T-helper 1 cell treated with Interleukin-12 subunit alpha and Interleukin-12 subunit beta and Interleukin-4 antibody, amounts not matched to agents 30 μg/mL and 1 μg/mL, for 36 hours (primary cell): Measurements from ENCODE around the gene ASAP2.

Source experiments
- H3K27ac Mint-ChIP-seq: one replicate; pipeline ENCODE4 v1.8.0; 2021; ENCODE audit warnings: mild to moderate bottlenecking, mixed read lengths
- H3K27me3 Mint-ChIP-seq: one replicate; pipeline ENCODE4 v1.8.0; 2021; ENCODE audit warnings: low read depth, mixed read lengths
- H3K36me3 Mint-ChIP-seq: one replicate; pipeline ENCODE4 v1.8.0; 2021; ENCODE audit warnings: low read depth, mixed read lengths
- H3K4me1 Mint-ChIP-seq: one replicate; pipeline ENCODE4 v1.8.0; 2021; ENCODE audit warnings: low read depth, mixed read lengths
- H3K4me3 Mint-ChIP-seq: one replicate; pipeline ENCODE4 v1.8.0; 2021; ENCODE audit warnings: mild to moderate bottlenecking, moderate library complexity, mixed read lengths
- H3K9me3 Mint-ChIP-seq: one replicate; pipeline ENCODE4 v1.8.0; 2021; ENCODE audit warnings: mixed read lengths

The ASAP2 gene

DNA sequence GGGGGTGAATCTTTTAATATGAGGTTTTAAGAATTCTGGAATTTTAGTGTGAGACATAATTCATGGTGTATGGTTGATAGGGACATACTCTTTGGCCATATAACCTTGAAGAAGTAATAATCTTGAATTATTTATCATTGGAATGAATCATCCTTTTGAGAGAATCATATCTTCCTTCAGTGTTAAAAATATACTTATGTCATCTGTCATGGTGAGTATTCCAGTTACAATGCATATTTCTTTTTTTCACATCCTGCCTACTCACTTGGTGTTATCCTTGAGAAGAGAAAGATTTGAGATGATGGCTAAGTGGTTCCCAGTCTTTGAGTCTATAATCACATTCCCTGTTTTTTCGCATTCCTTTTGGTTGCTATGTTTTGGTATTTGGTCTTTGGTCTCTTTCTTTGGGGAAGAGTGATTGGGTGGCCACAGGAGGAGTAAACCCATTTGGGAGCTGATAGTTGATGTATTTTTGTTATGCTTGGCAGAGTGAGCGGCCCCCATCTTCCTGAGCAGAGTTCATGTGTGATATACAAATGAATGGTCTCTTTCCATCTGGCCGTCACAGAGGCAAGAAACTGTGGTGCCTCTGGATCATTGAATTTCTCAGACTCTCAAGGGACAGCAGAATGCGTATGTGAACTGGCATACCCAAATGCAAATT lies 21.6 kb downstream of the ASAP2 start:
- Mint-ChIP-seq H3K27me3 (peaks cover 19% of the 10 kb centered on the region), H3K27ac (no peak overlapping the region), H3K4me1 (no peaks in the 10 kb centered on the region), H3K4me3 (no peak overlapping the region), H3K36me3 (no peaks in the 10 kb centered on the region), H3K9me3 (no peaks in the 10 kb centered on the region)

DNA sequence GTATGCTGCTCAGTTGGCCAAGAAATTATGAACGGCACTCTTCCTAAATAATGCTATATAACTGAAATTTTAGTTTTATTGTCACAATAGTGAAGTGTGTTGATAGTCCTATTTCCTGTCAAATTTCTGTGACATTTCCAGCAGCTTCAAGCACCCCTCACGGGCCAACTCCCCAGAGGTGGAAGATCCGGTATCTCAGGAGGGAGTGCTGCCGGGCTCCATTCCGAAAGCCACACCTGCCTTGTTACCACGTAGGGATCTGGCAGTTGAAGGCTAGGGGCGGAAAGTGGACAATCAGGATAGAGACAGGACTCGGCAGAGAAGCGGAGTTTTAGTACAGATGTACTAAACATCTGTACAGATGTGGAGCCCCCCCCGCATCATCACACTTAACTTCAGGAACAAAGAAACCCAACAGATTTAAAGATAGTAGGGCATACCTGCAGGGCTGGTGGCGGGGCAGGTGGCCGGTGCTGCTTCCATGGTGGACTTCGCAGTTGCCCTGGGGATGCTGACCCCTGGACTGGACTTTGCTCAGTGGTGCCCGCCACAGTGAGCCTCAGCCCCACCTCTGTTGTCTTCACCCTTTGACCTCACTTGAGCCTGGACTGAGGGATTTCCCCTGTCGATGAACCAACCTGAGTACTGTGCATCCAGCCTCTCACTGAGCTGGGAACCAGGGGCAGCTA lies 22.3 kb downstream of the ASAP2 start:
- Mint-ChIP-seq H3K27me3 (peaks cover 19% of the 10 kb centered on the region), H3K27ac (no peak overlapping the region), H3K36me3 (no peaks in the 10 kb centered on the region), H3K4me1 (no peaks in the 10 kb centered on the region), H3K4me3 (no peak overlapping the region), H3K9me3 (no peaks in the 10 kb centered on the region)

DNA sequence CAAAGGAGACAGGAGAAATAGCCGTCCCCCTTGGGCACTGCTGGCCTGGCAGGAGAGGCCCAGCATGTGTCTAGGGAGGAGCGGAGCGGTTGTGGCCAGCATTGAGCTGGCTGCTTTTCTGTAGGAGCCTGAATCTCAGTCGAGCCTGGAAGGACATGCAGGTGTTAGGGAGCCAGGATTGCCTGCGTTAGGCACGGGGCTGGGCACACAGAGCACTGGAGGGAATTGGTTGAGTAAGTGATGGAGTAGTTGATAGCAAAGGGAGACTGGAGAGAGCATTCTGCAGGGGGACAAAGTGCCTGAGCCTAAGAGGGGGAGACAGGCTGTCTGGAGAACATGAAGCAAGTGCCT lies 22.8 kb downstream of the ASAP2 start:
- H3K4me3 Mint-ChIP-seq, result no peak overlapping the region
- no peaks in the 10 kb centered on the region for H3K9me3 Mint-ChIP-seq
- H3K27me3 Mint-ChIP-seq, result peaks cover 19% of the 10 kb centered on the region
- H3K36me3 Mint-ChIP-seq, result no peaks in the 10 kb centered on the region
- no peaks in the 10 kb centered on the region for H3K4me1 Mint-ChIP-seq
- H3K27ac Mint-ChIP-seq, result no peak overlapping the region

DNA sequence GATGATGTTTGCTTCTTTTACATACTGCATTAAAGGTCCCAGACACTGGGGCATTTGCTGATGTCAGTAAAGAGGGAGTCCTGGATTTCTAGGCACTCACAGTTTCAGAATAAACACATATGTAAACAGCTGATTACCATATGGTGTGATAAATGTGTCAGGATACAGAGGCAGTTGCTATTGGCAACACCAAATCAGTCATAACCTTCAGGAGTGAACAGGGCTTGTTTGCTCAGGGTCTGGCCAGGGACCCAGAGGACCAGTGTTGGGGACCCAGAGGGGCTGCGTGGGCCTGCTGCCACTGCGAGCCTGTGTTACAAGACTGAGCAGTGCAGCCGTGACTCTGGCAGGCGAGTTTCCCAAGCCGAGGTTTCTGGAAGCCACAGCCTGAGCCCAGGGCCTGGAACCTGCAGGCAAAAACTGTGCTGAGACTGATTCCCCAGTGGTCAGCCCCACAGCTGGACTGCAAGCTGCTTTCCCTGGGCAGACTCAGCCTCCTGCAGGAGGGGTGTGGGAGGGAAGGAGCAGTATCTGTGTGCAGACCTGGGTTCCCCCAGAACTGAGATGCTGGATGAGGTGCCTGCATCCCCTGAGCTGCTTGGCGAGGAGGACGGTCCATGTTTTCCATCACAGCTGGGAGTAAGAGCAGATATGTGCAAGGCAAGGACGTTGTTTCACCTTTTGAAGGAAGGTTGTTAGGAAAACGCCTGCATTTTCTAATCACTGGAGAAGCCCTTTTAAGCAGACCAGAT lies 23.6 kb downstream of the ASAP2 start:
- no peaks in the 10 kb centered on the region for H3K4me1 Mint-ChIP-seq
- no peaks in the 10 kb centered on the region for H3K36me3 Mint-ChIP-seq
- peaks cover 19% of the 10 kb centered on the region for H3K27me3 Mint-ChIP-seq
- H3K9me3 Mint-ChIP-seq, result no peaks in the 10 kb centered on the region
- H3K4me3 Mint-ChIP-seq, result no peak overlapping the region
- H3K27ac Mint-ChIP-seq, result no peak overlapping the region

GRCh38 chr2:9230881-9231280 lies 24.3 kb downstream of the ASAP2 start:
- Mint-ChIP-seq H3K27me3 (peaks cover 19% of the 10 kb centered on the region), H3K27ac (no peak overlapping the region), H3K9me3 (no peaks in the 10 kb centered on the region), H3K4me1 (no peaks in the 10 kb centered on the region), H3K4me3 (no peak overlapping the region), H3K36me3 (no peaks in the 10 kb centered on the region)

DNA sequence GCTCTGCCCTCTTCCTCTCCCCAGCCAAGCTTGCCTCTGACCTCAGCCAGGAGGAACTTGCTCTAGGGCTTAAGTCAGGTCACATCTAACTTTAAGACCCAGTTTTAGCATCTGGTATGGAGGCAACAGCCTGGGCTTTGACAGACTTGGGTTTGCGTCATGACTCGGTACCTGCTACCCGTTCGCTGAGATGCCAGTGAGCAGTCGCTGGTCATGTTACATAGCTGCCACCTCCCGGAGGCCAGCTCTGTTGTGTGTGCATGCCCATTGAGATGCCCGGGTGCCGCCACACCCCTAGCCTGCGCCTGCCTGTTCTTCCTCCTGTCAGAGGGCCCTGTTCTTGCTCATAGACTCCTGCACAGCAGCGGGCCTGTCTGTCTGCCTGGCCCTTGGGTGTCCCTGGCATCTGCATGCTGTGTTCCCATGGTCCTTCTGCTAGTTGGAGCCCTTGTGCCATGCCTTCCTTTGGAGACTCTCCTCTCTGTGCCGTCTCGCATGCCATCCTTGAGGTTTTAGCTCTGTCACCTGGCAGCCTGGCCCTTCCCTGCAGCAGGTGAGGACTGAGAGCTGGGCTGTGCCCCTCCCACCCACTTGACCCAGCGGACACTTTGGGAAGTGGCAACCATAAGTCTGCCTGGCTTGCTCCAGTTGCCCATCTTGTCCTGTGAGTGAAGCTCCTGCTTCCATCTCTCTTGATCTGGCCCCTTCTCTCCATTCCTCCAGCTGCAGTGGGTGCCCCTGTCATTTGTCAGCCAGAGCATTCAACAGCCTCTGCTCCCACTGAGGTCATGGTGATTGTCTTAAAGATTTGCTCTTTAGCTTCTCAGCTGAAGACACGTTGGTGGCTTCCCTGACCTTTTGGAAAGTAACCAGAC lies 24.9 kb downstream of the ASAP2 start:
- H3K36me3 Mint-ChIP-seq, result no peaks in the 10 kb centered on the region
- no peak overlapping the region for H3K27ac Mint-ChIP-seq
- no peak overlapping the region for H3K4me3 Mint-ChIP-seq
- H3K4me1 Mint-ChIP-seq, result no peaks in the 10 kb centered on the region
- H3K27me3 Mint-ChIP-seq, result peaks cover 19% of the 10 kb centered on the region
- no peaks in the 10 kb centered on the region for H3K9me3 Mint-ChIP-seq

- H3K4me1 Mint-ChIP-seq, result no peaks in the 10 kb centered on the region
- H3K27ac Mint-ChIP-seq, result no peak overlapping the region
- no peaks in the 10 kb centered on the region for H3K9me3 Mint-ChIP-seq
- H3K36me3 Mint-ChIP-seq, result no peaks in the 10 kb centered on the region
- H3K27me3 Mint-ChIP-seq, result peaks cover 19% of the 10 kb centered on the region
- H3K4me3 Mint-ChIP-seq, result no peak overlapping the region
Measured at GRCh38 chr2:9232166-9232479, 25.5 kb downstream of the ASAP2 start.

- Mint-ChIP-seq H3K27me3 (peaks cover 19% of the 10 kb centered on the region), H3K4me3 (no peak overlapping the region), H3K27ac (no peak overlapping the region), H3K36me3 (no peaks in the 10 kb centered on the region), H3K4me1 (no peaks in the 10 kb centered on the region), H3K9me3 (no peaks in the 10 kb centered on the region)
Measured at GRCh38 chr2:9232886-9233285, 26.3 kb downstream of the ASAP2 start.

- no peaks in the 10 kb centered on the region for H3K9me3 Mint-ChIP-seq
- no peak overlapping the region for H3K4me3 Mint-ChIP-seq
- peaks cover 14% of the 10 kb centered on the region for H3K27me3 Mint-ChIP-seq
- H3K27ac Mint-ChIP-seq, result no peak overlapping the region
- H3K36me3 Mint-ChIP-seq, result no peaks in the 10 kb centered on the region
- no peaks in the 10 kb centered on the region for H3K4me1 Mint-ChIP-seq
Measured at GRCh38 chr2:9234680-9235146, 28.1 kb downstream of the ASAP2 start.

DNA sequence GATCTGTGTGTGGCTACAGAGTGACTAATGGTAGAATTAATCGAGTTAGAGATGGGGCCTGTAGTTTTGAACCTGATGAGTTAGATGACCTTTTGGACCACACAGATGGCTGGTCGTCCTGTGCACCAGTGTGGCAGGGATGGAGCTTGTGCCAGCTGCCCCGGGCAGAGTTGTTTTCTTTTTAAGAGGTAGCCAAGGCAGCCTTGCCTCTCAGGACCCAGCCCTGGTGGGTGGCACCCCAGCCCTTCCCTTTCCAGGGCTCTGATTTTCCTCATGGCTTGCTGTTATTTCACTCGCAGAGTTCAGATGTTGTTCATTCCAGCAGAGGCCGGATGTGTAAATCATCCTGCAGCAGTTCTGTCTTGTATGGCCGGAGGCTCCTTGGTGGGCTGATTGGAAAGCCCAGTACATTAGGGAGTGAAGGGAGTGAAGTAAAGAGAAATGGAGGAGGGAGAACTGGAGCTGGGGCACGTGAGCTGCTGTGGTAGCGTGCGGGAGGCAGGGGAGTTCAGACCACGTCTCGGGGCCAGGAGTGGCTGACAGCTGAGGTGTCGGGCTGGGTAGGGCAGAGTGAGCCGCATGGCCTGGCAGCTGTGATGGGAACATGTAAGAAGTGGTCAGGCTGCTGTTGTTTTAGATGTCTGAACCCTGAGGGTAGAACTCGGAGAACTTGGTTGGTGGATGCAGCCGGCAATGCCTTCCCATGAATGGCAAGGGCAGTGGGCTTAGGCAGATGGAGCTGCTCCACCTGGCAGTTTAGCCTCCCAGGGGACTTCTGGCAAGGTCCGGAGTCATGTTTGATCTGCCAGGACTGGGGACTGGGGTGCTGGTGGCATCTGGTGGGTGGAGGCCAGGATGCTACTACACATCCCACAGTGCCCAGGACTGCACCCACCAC lies 28.8 kb downstream of the ASAP2 start:
- peaks cover 13% of the 10 kb centered on the region for H3K27me3 Mint-ChIP-seq
- no peaks in the 10 kb centered on the region for H3K4me1 Mint-ChIP-seq
- H3K27ac Mint-ChIP-seq, result no peak overlapping the region
- H3K9me3 Mint-ChIP-seq, result no peaks in the 10 kb centered on the region
- H3K36me3 Mint-ChIP-seq, result no peaks in the 10 kb centered on the region
- no peak overlapping the region for H3K4me3 Mint-ChIP-seq

DNA sequence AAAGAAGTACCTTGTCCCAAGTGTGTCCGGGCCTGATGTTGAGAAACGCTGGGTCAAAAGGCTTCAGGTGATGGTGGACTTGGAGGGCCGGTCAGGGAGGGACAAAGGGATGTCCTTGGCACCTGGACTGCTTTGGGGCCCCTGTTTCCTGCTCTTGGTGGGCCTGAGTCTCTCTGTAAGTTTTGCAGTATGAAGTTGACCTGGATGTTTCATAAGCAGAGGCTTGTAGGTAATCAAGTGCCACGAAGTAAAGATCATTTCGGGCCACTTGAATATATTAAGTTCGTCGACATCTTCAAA lies 29.4 kb downstream of the ASAP2 start:
- Mint-ChIP-seq H3K36me3 (no peaks in the 10 kb centered on the region), H3K4me1 (no peaks in the 10 kb centered on the region), H3K27me3 (peaks cover 13% of the 10 kb centered on the region), H3K9me3 (no peaks in the 10 kb centered on the region), H3K4me3 (no peak overlapping the region), H3K27ac (no peak overlapping the region)

- Mint-ChIP-seq H3K27me3 (peaks cover 10% of the 10 kb centered on the region), H3K9me3 (no peaks in the 10 kb centered on the region), H3K4me3 (no peak overlapping the region), H3K36me3 (no peaks in the 10 kb centered on the region), H3K4me1 (no peaks in the 10 kb centered on the region), H3K27ac (no peak overlapping the region)
Measured at GRCh38 chr2:9236867-9237266, 30.3 kb downstream of the ASAP2 start.

GRCh38 chr2:9237831-9238230 lies 31.2 kb downstream of the ASAP2 start:
- H3K27me3 Mint-ChIP-seq, result peaks cover under 1% of the 10 kb centered on the region
- no peaks in the 10 kb centered on the region for H3K9me3 Mint-ChIP-seq
- no peaks in the 10 kb centered on the region for H3K36me3 Mint-ChIP-seq
- H3K27ac Mint-ChIP-seq, result no peak overlapping the region
- no peaks in the 10 kb centered on the region for H3K4me1 Mint-ChIP-seq
- H3K4me3 Mint-ChIP-seq, result no peak overlapping the region
